HFFc6 (cell line): Measurements from ENCODE around the gene KIF2A. TPM values are rescaled to one million over a fixed set of nuclear protein-coding genes. Genes with fewer than 3 reads are reported as not detected.

ENCODE experiments used
- DNase-seq: peaks from one replicate; pipeline ENCODE4 v3.0.0-alpha.2; 2018
- H3K27ac Mint-ChIP-seq: 2 replicates; pipeline ENCODE4 v1.8.0; 2020; ENCODE audit warnings: mild to moderate bottlenecking, mixed read lengths
- H3K27me3 Mint-ChIP-seq: 2 replicates; pipeline ENCODE4 v1.8.0; 2021; ENCODE audit warnings: mild to moderate bottlenecking, moderate library complexity, mixed read lengths; ENCODE audit not compliant: insufficient read depth
- H3K36me3 Mint-ChIP-seq: 2 replicates; pipeline ENCODE4 v1.8.0; 2021; ENCODE audit warnings: low read depth, mixed read lengths
- H3K4me1 Mint-ChIP-seq: 2 replicates; pipeline ENCODE4 v1.8.0; 2020; ENCODE audit warnings: low read depth, mixed read lengths
- H3K4me3 Mint-ChIP-seq: 2 replicates; pipeline ENCODE4 v1.8.0; 2020; ENCODE audit warnings: mild to moderate bottlenecking, moderate library complexity, mixed read lengths
- H3K9me3 Mint-ChIP-seq: 2 replicates; pipeline ENCODE4 v1.8.0; 2020; ENCODE audit warnings: mild to moderate bottlenecking, mixed read lengths
- total RNA-seq, 6 experiments: library from RNA; stranded (reverse); fragmentation: NEBNext Ultra II Directional; extraction: Animal tissue kit (Norgen Biotek cat#: 25700); gene quantifications; 2 replicates in 1 of 6; 3 replicates in 5 of 6; pipeline ENCODE4 v1.2.3, GENCODE V29; 2021
- TF ChIP-seq, protein P1 (sequence below): fragments of 200-600 bp; sonication (generic); IDR thresholded peaks from 2 replicates; pipeline ENCODE4 v1.5.0; 2021; ENCODE audit warnings: antibody characterized with exemption, mild to moderate bottlenecking

KIF2A gene
- total RNA-seq, 6 experiments from 2014 or later = 39.9 to 54.0 (median 49.3) TPM

- Mint-ChIP-seq H3K4me3 (no peak overlapping the region), H3K27ac (no peak overlapping the region), H3K27me3 (no peaks in the 10 kb centered on the region; the same call in 1 of the 2 replicates), H3K9me3 (no peaks in the 10 kb centered on the region), H3K36me3 (no peaks in the 10 kb centered on the region), H3K4me1 (peaks cover 57% of the 10 kb centered on the region)
- TF ChIP-seq, protein P1, sequence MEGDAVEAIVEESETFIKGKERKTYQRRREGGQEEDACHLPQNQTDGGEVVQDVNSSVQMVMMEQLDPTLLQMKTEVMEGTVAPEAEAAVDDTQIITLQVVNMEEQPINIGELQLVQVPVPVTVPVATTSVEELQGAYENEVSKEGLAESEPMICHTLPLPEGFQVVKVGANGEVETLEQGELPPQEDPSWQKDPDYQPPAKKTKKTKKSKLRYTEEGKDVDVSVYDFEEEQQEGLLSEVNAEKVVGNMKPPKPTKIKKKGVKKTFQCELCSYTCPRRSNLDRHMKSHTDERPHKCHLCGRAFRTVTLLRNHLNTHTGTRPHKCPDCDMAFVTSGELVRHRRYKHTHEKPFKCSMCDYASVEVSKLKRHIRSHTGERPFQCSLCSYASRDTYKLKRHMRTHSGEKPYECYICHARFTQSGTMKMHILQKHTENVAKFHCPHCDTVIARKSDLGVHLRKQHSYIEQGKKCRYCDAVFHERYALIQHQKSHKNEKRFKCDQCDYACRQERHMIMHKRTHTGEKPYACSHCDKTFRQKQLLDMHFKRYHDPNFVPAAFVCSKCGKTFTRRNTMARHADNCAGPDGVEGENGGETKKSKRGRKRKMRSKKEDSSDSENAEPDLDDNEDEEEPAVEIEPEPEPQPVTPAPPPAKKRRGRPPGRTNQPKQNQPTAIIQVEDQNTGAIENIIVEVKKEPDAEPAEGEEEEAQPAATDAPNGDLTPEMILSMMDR = no peak
- DNase-seq = no peak
Observed at GRCh38 chr5:62316176-62316502, 10.1 kb downstream of the KIF2A start.

DNA sequence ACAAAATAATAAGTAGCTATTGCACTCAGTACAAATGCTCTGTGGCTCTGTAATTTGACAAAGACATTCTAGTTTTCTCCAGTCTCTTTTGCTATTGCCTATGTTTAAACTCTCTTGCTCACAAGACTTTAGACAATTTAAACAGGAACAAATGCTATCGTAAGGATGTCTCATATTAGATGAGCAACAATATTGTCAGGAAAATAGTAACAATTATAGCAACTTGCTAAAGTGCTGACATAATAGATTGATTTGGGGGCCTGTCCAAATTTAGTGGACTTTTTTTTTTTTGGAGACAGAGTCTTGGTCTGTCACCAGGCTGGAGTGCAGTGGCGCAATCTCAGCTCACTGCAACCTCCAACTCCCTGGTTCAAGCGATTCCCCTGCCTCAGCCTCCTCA lies 11.8 kb downstream of the KIF2A start:
- no peak for DNase-seq
- Mint-ChIP-seq H3K9me3 (no peaks in the 10 kb centered on the region), H3K4me3 (no peak overlapping the region), H3K27me3 (no peaks in the 10 kb centered on the region; the same call in 1 of the 2 replicates), H3K4me1 (peaks cover 40% of the 10 kb centered on the region), H3K36me3 (no peaks in the 10 kb centered on the region), H3K27ac (no peak overlapping the region)
- TF ChIP-seq, protein P1 = no peak

DNA sequence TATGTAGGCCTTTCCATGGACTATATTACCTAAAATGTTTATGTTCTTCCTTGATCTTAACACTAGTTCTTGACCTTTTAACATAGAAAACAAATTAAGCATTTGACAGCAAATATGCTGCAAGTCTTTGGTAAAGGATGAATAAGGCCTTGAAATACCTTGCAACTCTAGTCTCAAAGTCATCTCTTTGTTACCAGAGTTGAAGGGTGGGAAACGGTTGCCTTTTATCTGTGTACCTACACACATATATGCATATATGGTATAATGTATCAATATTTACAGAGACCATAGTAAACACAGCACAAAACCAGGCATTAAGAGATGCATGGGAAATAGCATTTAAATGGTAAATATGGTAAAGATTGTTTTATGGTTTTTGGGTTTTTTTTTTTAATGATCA lies 16.5 kb downstream of the KIF2A start:
- DNase-seq = no peak
- Mint-ChIP-seq H3K9me3 (no peaks in the 10 kb centered on the region), H3K36me3 (no peaks in the 10 kb centered on the region; the same call in 1 of the 2 replicates), H3K4me3 (no peak overlapping the region), H3K27ac (no peak overlapping the region), H3K4me1 (peaks cover 34% of the 10 kb centered on the region), H3K27me3 (no peaks in the 10 kb centered on the region)
- TF ChIP-seq, protein P1 = no peak

DNA sequence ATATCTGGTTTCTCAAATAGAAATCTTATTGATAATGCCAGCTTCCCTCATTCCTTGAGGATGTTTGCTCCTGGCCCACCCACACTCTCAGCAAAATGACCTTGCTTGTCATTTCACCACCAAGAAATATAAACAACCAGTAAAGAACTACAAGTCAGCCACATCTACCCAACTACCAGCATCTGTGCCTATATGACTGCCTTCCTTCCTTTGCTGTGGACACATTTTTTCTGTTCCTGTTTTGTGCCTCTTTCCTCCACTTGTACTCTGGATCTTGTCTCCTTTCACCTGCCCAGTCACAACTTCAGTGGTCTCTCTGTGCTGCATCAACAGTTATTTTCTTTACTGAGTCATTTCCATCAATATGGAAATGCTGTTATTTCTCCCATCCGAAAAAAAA lies 20.3 kb downstream of the KIF2A start:
- Mint-ChIP-seq H3K36me3 (no peaks in the 10 kb centered on the region; the same call in 1 of the 2 replicates), H3K9me3 (no peaks in the 10 kb centered on the region), H3K4me3 (no peak overlapping the region), H3K4me1 (peaks cover 38% of the 10 kb centered on the region), H3K27me3 (no peaks in the 10 kb centered on the region), H3K27ac (no peak overlapping the region)
- no peak for DNase-seq
- TF ChIP-seq, protein P1 = no peak

GRCh38 chr5:62326702-62327101 lies 20.7 kb downstream of the KIF2A start:
- H3K27me3 Mint-ChIP-seq = no peaks in the 10 kb centered on the region
- H3K4me3 Mint-ChIP-seq = no peak overlapping the region
- TF ChIP-seq, protein P1 = no peak
- H3K27ac Mint-ChIP-seq = no peak overlapping the region
- DNase-seq = no peak
- H3K9me3 Mint-ChIP-seq = no peaks in the 10 kb centered on the region
- no peaks in the 10 kb centered on the region; the same call in 1 of the 2 replicates for H3K36me3 Mint-ChIP-seq
- H3K4me1 Mint-ChIP-seq = peaks cover 38% of the 10 kb centered on the region
